DLD1 (cell line): ENCODE results near the gene UBTD1.
"Not testable (repeated sequence)": the region's sequence is repeated elsewhere in the genome, so short reads cannot be mapped to it uniquely, and the experiment has no call there.

Experiments used
- in situ Hi-C: cut with HindIII; loops from 2 replicates; pipeline ENCODE4 v1.10.0; 2017; ENCODE audit warnings: low sequenced_read_pairs

The UBTD1 gene

GRCh38 chr10:97560731-97561381 is 62.1 kb downstream of the UBTD1 start:
- in situ Hi-C loops = not testable (repeated sequence)

GRCh38 chr10:97561386-97562077 is 62.8 kb downstream of the UBTD1 start:
- in situ Hi-C loops = not testable (repeated sequence)

GRCh38 chr10:97562329-97562728 is 63.6 kb downstream of the UBTD1 start:
- in situ Hi-C loops = not testable (repeated sequence)

GRCh38 chr10:97563337-97563736 is 64.6 kb downstream of the UBTD1 start:
- in situ Hi-C loops = no loop called here

DNA sequence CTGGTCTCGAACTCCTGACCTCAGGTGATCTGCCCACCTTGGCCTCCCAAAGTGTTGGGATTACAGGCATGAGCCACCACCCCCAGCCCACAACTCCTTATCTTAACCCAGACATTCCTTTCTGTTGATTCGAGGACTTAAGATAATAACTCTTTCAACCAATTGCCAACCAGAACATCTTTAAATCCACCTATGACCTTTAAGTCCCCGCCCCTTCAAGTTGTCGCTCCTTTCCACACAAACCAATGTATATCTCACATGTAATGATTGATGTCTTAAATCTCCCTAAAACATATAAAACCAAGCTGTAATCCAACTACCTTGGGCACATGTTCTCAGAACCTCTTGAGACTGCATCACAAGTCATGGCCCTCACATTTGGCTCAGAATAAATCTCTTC is 66.1 kb downstream of the UBTD1 start:
- in situ Hi-C loops = no loop called here

GRCh38 chr10:97566336-97566996 is 67.7 kb downstream of the UBTD1 start:
- in situ Hi-C loops = no loop called here

DNA sequence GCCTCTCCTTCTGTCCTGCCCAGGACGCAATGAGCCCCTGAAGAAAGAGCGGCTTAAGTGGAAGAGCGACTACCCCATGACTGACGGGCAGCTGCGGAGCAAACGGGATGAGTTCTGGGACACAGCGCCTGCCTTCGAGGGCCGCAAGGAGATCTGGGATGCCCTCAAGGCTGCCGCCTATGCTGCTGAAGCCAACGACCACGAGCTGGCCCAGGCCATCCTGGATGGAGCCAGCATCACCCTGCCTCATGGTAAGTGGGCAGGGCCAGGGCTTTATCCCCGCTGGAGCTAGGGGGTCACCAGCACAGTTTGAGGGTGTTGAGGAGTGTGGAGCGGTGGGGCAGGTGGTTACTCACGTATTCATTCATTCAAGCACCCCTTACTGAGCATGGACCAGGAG is 69.2 kb downstream of the UBTD1 start:
- in situ Hi-C loops = no loop called here

GRCh38 chr10:97570146-97570788 is 71.5 kb downstream of the UBTD1 start:
- in situ Hi-C loops = no loop called here

DNA sequence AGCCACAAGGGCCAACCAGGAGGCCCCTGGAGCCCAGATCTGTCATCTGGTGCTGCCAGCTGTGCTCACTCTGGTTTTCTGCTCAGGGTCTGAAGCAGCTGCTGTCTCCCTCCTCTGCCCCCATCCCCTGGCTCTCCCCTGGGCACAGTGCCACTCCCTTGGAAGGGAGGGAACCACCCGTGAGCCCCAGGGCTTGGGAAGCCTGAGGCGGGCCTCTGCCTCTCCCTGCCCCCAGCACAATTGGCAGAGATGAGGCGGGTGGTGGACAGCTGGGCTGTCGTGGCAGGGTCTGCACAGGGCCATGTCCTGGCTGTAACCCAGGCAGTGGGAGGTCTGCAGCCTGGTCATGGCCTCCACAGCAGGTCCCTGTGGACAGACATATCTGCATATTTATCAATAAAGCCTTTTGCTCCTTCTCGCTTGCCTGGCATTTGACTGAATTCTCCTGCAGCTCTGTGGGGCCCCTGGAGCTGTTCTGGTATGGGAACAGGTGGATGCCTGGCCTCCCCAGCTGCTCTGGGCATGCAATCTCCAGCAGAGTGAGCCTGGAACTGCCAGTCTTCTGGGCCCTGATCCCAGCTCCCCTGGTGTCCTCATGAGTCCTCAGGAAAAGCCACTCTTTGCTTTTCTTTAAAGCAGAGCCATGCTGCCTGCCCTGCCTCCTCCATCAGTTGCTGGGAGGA is 72.2 kb downstream of the UBTD1 start:
- in situ Hi-C loops = no loop called here

GRCh38 chr10:97571622-97572021 is 72.9 kb downstream of the UBTD1 start:
- in situ Hi-C loops = no loop called here

- in situ Hi-C loops = no loop called here
These were observed 73.7 kb downstream of the UBTD1 start, which contains the start of gene ANKRD2 for GRCh38 chr10:97572214-97572989. Gene ANKRD2, plus strand, starts transcription at chr10:97572779. Its CDS starts 10 bp downstream, at chr10:97572789.

GRCh38 chr10:97573021-97573420 is 74.3 kb downstream of the UBTD1 start:
- in situ Hi-C loops = no loop called here

DNA sequence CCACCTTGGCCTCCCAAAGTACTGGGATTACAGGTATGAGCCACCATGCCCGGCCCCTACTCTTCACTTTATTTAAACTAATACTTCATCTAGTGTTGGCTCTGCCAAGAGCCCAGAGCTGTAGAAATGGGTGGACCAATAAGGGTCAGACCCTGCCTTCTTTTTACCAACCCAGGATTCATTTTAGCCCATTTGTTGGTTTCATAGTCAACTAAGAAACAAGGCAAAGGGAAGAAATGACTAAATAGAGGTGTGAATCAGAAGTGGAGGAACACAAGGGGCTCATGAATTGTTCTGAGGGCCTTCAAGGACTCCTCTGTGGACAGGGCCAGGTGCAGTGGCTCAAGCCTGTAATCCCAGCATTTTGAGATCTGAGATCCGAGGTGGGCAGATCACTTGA is 74.9 kb downstream of the UBTD1 start:
- in situ Hi-C loops = no loop called here

DNA sequence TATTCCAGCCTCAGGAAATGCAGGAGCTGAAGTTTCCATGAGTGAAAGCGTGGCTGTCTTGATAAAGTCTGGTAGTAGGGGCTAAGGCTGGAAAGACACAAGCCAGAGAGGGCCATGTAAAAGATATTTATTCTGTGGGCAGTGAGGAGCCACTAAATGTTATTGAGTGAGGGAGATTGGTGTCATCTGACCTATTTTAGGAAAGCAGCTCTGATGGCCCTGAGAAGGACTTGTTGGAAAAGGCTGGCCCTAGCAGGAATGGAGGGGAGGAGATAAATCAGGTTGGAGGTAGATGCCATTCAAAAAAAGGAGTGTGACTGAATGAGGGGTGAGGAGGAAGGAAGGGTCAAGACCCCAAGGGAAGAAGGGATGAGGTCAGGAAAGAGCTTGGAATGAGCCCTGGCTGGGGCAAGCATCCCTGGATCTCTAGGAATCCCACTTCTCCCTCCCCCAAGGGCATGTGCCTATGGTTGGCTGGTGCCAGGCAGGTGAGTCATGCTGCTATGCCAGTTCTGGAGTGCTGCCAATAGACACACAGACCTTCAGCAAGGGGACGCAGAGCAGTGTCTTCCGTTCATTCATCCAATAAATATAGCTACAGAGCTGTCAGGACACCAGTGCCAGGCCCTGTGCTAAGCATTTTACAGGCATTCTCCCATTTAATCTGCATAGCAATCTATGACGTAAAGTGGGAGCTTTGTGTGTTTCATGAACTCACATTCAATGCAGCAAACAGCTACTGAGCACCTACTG is 75.8 kb downstream of the UBTD1 start:
- in situ Hi-C loops = no loop called here

- in situ Hi-C loops = no loop called here
These were observed 76.5 kb downstream of the UBTD1 start for GRCh38 chr10:97575127-97575668.

- in situ Hi-C loops = not testable (repeated sequence)
These were observed 77.8 kb downstream of the UBTD1 start for GRCh38 chr10:97576487-97576886.

DNA sequence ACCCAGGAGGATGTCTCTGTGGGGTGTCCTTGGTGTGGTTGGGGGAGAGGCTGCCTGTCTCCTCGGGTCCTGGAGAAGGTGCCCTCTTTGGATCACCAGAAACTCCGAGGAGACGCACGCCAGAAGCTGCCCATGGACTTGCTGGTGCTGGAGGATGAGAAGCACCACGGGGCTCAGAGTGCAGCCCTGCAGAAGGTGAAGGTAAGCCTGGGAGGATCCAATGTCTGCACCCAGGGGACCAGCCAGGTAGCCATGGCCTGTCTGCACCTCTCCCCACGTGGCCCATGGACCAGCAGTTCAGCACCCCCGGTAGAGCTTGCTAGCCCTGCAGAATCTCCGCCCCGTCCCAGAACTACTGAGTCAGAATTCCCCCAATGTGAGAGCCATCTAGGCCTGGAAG is 79.0 kb downstream of the UBTD1 start:
- in situ Hi-C loops = no loop called here

DNA sequence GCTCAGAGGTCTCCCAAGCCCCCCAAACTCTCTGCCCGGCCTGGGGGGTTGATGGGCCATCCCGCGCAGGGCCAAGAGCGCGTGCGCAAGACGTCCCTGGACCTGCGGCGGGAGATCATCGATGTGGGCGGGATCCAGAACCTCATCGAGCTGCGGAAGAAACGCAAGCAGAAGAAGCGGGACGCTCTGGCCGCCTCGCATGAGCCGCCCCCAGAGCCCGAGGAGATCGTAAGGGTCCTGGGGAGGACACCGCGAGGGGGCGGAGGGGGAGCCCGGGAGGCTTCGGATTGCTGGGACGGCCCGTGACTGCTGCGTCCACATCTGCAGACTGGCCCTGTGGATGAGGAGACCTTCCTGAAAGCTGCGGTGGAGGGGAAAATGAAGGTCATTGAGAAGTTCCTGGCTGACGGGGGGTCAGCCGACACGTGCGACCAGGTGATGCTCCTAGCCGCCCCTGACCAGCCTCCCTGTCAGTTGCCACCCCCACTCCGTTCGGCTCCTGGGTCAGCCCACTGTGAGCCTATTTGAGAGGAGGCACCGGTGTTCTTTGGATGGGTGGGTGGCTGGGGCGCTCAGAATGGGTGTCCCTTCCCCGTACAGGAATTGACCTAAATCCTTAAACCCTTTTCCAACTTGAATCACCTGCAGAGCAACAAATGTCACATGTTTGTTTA is 79.6 kb downstream of the UBTD1 start:
- in situ Hi-C loops = no loop called here
